Esophagus squamous epithelium (tissue), 5 donors: ENCODE data around the gene CAPN15. TPM values are rescaled to one million over a fixed set of nuclear protein-coding genes. Genes with fewer than 3 reads are reported as not detected.

Experiments
- DNase-seq: peaks from one replicate; lab custom pipeline; 2025; lab: John Stamatoyannopoulos, UW
- H3K27ac ChIP-seq, 4 donors: fragments of 200-600 bp; sonication (generic); one replicate each; pipeline ENCODE4 v1.5.1; 2016 to 2019; ENCODE audit warnings: mild to moderate bottlenecking in 1 of 4
- H3K27me3 ChIP-seq, 4 donors: fragments of 200-600 bp; sonication (generic); 1 replicate in 3 of 4; 2 replicates in 1 of 4; pipeline versions ENCODE4 v1.5.1 to v1.6.0; 2017 to 2021; ENCODE audit warnings: antibody characterized with exemption in 1 of 4
- H3K36me3 ChIP-seq, 3 donors: fragments of 200-600 bp; sonication (generic); one replicate each; pipeline ENCODE4 v1.5.1; 2016 to 2019
- H3K4me1 ChIP-seq, 3 donors: fragments of 200-600 bp; sonication (generic); one replicate each; pipeline ENCODE4 v1.5.1; 2017 to 2019
- H3K4me3 ChIP-seq, 4 donors: fragments of 200-600 bp; sonication (generic); 1 replicate in 3 of 4; 2 replicates in 1 of 4; pipeline ENCODE4 v1.5.1; 2016 to 2019; ENCODE audit warnings: mild to moderate bottlenecking in 2 of 4, moderate library complexity in 1 of 4
- H3K9me3 ChIP-seq, 3 donors: fragments of 200-600 bp; sonication (generic); one replicate each; pipeline ENCODE4 v1.5.1; 2016 to 2019
- CTCF ChIP-seq, 6 experiments: fragments of 450-650 bp in 4 of 6; fragments of 200-600 bp in 2 of 6; sonication (generic) in 2 of 6; IDR thresholded peaks; one replicate each; pipeline ENCODE4 v1.5.1; 2016 to 2019; ENCODE audit warnings: antibody characterized with exemption in 6 of 6, mild to moderate bottlenecking in 4 of 6, moderate library complexity in 4 of 6
- POLR2A ChIP-seq, 4 donors: fragments of 450-650 bp; IDR thresholded peaks; one replicate each; pipeline ENCODE4 v1.6.1; 2017; ENCODE audit warnings: antibody characterized with exemption in 4 of 4, mild to moderate bottlenecking in 4 of 4, moderate library complexity in 3 of 4
- WGBS, 2 donors: methylation state at CpG; one replicate each; pipeline ENCODE4 v1.1.5; 2018; 5-methylcytosine and 5-hydroxymethylcytosine counted together
- intact Hi-C: fragments of 100-400 bp; cut with DNase I; formaldehyde crosslinking; loops from one replicate; pipeline ENCODE4 v1.15.0; 2022
- total RNA-seq, 4 donors: library from RNA; depleted of rRNA; stranded (reverse); fragments of >200 nt; gene quantifications; one replicate each; pipeline ENCODE4 v1.1.0, GENCODE V29; 2016
- donor health status: DM: yes; HTN: yes; CAD: no.

Gene CAPN15
- total RNA-seq, 4 donors from 2014 or later, result 29.4 to 69.6 (median 52.4) TPM

- TF ChIP-seq CTCF (IDR thresholded peaks at IDR 0.05) (no peak), POLR2A (IDR thresholded peaks at IDR 0.05) (no peak)
- Histone ChIP-seq H3K9me3 (no peaks in the 10 kb centered on the region), H3K27me3 (no peaks in the 10 kb centered on the region), H3K27ac (no peak overlapping the region), H3K36me3 (peaks cover 0 to 97% (median 3%) of the 10 kb centered on the region in 3 donors), H3K4me3 (no peak overlapping the region), H3K4me1 (peaks cover 0 to 5% (median 0%) of the 10 kb centered on the region in 3 donors)
- intact Hi-C loops, result no loop called here
- WGBS, 2 donors, result 89 to 100% methylated on average over 3 to 17 of the region's 29 CpGs
- no peak for DNase-seq
Observed at GRCh38 chr16:540645-541340, 13.3 kb downstream of the CAPN15 start.

GRCh38 chr16:543301-544164 is 16.0 kb downstream of the CAPN15 start:
- Histone ChIP-seq H3K36me3 (peaks cover 0 to 96% (median 3%) of the 10 kb centered on the region in 3 donors), H3K4me3 (no peak overlapping the region), H3K27ac (no peak overlapping the region), H3K9me3 (no peaks in the 10 kb centered on the region), H3K4me1 (peaks cover 0 to 19% (median 0%) of the 10 kb centered on the region in 3 donors), H3K27me3 (no peaks in the 10 kb centered on the region)
- intact Hi-C loops, result no loop called here
- no peak for TF ChIP-seq CTCF (IDR thresholded peaks at IDR 0.05)
- TF ChIP-seq POLR2A (IDR thresholded peaks at IDR 0.05), result no peak
- DNase-seq, result no peak
- WGBS, 2 donors, result 83% methylated on average over 6 of the region's 51 CpGs; no CpG with 5 or more reads in 1 of the 2 donors

GRCh38 chr16:544517-544916 is 17.0 kb downstream of the CAPN15 start:
- H3K36me3 ChIP-seq, result peaks cover under 1 to 96% (median 3%) of the 10 kb centered on the region in 3 donors
- intact Hi-C loops, result no loop called here
- no peaks in the 10 kb centered on the region for H3K27me3 ChIP-seq
- peaks cover 0 to 19% (median 0%) of the 10 kb centered on the region in 3 donors for H3K4me1 ChIP-seq
- H3K4me3 ChIP-seq, result no peak overlapping the region
- 80 to 90% methylated on average over 4 to 31 of the region's 46 CpGs for WGBS, 2 donors
- H3K27ac ChIP-seq, result no peak overlapping the region
- no peaks in the 10 kb centered on the region for H3K9me3 ChIP-seq
- no peak for DNase-seq
- TF ChIP-seq CTCF (IDR thresholded peaks at IDR 0.05) (no peak), POLR2A (IDR thresholded peaks at IDR 0.05) (no peak)

GRCh38 chr16:546909-547770 is 19.6 kb downstream of the CAPN15 start:
- H3K4me1 ChIP-seq, result peaks cover 0 to 19% (median 0%) of the 10 kb centered on the region in 3 donors
- WGBS, 2 donors, result 40 to 80% methylated on average over 2 to 11 of the region's 60 CpGs
- intact Hi-C loops, result no loop called here
- H3K27me3 ChIP-seq, result no peaks in the 10 kb centered on the region
- H3K36me3 ChIP-seq, result peaks cover 8 to 94% (median 16%) of the 10 kb centered on the region in 3 donors
- no peak overlapping the region for H3K27ac ChIP-seq
- H3K9me3 ChIP-seq, result no peaks in the 10 kb centered on the region
- no peak for DNase-seq
- peak overlapping the region in 2 of 4 donors; percentile 26 to 29 for H3K4me3 ChIP-seq
- TF ChIP-seq POLR2A (IDR thresholded peaks at IDR 0.05) (no peak), CTCF (IDR thresholded peaks at IDR 0.05) (peak in 5 of 6 experiments; percentile 43 to 66 (median 57))
